ENCODE measurements around the gene SAP30. TPM values are rescaled to one million over a fixed set of nuclear protein-coding genes. Genes with fewer than 3 reads are reported as not detected.

The SAP30 gene
- polyA plus RNA-seq, 1 donor, result 7.8 TPM

DNA sequence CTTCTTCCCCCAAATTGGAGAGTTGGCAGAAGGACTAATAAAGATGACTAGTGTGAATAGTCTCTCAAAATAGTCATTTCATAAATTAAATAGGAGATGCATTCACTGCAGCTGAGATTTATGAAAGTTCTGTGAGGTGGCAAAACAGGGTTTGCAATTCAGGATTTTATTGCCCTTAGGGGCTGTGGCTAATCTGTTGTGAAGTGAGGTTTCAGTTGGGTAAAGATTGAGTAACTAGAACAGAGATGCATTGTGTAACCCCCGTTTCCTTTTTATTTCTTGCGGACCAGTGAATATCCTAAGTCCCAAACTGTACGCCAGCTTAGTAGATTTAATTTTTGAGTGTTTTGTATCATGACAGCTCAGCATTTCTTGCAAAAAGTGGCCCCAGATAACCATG is 44.3 kb downstream of the SAP30 start:
- DNase-seq (ENCODE audit: low read depth), result no peak

DNA sequence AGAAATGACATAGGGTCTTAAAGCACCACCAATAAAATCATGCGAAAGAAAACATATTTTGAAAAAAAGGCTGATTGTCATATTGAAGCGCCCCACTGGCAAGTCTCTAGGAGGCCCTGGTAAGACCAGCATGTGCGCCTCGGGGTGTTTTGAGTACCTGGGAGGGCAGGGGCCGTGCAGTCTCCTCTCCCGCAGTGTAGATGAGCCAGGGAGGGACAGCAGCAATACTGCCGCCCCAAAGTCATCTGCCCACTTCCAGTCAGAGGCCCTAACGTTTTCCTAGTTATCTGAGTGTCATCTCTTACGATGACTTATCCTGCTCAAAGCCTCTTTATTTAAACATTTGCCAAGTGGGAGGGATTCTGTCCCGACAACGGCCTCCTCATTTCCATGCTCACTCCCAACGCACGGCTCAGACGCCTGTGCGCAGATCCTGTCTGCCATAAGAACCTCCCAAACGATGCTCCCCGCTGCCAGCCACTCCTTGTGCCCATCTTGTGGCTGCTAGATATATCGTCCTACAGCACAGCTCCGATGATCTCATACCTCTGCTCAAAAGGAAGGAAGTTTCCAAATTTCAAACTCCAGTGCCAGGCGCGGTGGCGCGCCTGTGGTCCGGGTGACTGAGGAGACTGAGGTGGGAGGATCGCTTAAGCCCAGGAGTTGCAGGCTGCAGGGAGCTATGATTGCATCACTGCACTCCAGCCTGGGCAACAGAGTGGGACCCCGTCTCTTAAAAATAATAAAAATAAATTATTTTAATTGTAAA is 45.3 kb downstream of the SAP30 start:
- DNase-seq (ENCODE audit: low read depth), result no peak

DNA sequence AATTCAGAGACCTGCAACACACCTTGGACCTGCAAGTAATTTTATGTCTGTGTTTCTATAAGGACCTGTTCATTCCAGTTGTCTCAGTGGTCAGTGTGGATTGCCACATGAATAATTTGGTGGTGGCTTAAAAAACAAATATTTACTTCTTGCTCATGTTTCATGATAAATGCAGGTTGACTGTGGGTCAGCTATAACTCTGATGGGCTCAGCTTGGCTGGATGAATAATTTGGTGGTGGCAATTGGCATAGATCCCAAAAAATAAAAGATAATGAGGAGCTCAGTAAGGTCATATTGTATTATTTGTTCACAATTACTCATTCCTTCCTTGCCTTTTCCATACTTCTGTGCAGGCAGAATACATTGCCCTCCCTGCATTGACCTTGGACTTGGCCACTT is 47.1 kb downstream of the SAP30 start:
- no peak for DNase-seq (ENCODE audit: low read depth)

DNA sequence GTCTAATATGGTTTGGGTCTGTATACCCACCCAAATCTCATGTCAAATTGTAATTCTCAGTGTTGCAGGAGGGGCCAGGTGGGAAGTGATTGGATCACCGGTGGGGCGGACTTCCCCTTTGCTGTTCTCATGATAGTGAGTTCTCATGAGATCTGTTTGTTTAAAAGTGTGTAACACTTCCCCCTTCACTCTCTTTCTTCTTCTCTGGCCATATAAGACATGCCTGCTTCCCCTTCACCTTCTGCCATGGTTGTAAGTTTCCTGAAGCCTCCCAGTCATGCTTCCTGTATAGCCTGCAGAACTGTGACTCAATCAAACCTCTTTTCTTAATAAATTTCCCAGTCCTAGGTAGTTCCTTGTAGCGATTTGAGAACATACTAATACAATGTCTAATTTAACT is 47.9 kb downstream of the SAP30 start:
- DNase-seq (ENCODE audit: low read depth), result no peak

DNA sequence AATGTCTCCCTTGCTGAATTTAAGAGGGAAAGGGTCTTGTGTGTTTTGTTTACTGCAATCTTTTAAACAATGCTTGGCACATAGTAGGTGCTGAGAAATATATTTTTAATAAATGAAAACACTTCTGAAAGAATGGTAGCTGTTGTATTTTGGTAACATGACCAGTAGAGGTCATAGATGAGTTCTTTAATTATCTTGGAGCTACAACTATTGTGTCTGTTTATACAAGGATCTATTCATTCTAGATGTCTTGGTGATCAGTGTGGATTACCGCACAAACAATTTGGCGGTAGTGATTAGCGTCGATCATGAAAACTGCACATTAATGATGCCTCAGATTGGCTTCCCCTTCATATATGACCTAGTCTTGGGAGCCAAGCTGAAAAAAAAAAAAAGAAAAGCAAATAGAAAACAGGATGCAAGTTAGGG is 49.6 kb downstream of the SAP30 start:
- no peak for DNase-seq (ENCODE audit: low read depth)

DNA sequence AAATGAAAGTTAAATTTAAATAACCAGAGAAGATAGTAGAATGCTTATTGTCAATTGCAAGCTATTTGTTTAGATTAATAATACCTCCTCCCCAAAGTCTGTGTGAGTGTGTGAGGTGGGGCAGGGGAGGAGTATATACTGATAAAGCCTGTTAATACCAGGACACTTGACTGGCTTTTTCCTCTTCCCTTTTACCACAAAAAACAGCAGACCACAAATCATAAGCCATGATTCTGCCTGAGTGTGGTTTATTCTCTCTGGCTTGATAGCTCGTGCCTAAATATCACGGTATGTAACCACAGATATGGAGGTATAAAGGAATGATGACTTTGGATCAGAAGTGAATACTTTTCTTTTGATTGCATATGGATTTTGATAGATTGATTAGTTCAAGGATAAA is 50.0 kb downstream of the SAP30 start:
- DNase-seq (ENCODE audit: low read depth), result no peak

DNA sequence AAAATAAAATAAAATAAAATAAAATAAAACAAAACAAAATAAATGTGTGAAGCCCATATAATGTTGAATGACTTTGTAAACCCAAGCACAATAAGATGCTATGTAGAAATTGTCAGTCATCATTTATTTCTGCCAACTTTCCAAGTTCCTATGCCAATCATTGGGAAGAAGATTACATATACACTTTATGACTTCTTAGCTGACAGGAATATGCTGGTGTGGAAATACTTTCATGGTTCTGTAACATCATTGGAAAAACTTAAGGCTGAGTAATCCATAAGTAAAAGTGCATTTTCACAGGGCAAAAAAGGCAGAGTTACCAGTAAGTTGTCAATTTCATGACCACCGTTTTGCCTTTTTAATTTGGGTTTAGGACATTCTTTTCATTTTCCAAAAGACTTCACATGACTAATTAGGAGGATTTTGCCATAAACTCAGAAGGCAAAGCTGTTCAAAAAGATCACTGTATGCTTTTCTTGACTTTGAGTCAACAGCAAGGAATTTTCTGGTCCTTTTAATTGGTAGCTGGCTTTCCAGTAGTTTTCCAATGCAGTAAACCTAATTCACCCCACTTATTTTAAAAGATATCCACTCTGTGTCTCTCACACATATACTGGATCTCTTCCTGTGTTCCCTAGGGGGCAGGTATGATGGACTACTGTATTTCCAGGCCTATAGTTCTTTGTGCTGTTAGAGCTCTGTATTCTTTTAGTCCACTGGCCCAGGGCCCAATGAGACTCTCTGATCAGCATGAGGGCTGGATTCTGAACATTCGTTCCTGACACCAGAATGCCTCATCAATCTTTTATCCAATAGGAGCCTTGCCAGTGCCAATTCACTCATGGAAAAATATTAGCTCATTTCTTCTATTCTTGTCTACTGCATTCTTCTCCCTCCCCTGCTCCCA is 54.4 kb downstream of the SAP30 start:
- DNase-seq (ENCODE audit: low read depth), result no peak

DNA sequence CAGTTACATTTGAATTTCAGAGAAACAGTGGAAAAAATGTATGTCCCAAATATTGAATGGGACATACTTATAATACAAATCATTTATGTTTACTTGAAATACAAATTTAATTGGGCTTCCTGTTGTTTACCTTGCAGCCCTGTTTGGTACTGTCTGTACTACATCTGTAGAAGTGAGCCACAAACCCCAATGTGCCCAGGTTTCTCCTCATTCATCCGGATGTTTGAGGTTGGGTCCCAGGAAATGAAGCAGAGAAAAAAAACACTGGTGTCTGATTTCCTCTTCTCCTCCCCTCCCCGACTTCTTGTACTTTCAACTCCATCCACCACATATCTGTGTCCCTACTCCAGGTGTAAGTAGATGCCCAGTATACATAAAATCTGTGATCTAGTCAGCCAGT is 55.3 kb downstream of the SAP30 start:
- DNase-seq (ENCODE audit: low read depth), result no peak

Other genes starting within 250 kb of the SAP30 start
- 33.8 TPM for gene GALNT7, start 202.1 kb upstream of the SAP30 start, polyA plus RNA-seq (ENCODE audit: insufficient read length)
- gene HMGB2, start 36.6 kb upstream of the SAP30 start, polyA plus RNA-seq (ENCODE audit: insufficient read length), result 110 TPM
- gene SCRG1, start 28.2 kb downstream of the SAP30 start, polyA plus RNA-seq (ENCODE audit: insufficient read length), result 1.7 TPM
- 0.10 TPM for gene HAND2, start 159.3 kb downstream of the SAP30 start, polyA plus RNA-seq (ENCODE audit: insufficient read length)